Brain microvascular endothelial cell (primary cell): ENCODE measurements around the gene PSAP.

ENCODE experiments used
- DNase-seq: peaks from one replicate; pipeline ENCODE4 v3.0.0-alpha.2; 2020
- H3K27ac ChIP-seq: fragments of 250-450 bp; sonication (Bioruptor Pico); 2 replicates; pipeline ENCODE4 v1.5.1; 2020; ENCODE audit warnings: mild to moderate bottlenecking, moderate library complexity
- H3K27me3 ChIP-seq: fragments of 250-450 bp; sonication (Bioruptor Pico); replicated peaks from 2 replicates; pipeline ENCODE4 v1.5.1; 2020; ENCODE audit warnings: mild to moderate bottlenecking
- H3K36me3 ChIP-seq: fragments of 250-450 bp; sonication (Bioruptor Pico); replicated peaks from 2 replicates; pipeline ENCODE4 v1.5.1; 2020; ENCODE audit warnings: mild to moderate bottlenecking
- H3K4me3 ChIP-seq: 2 replicates; pipeline ENCODE4 v1.5.1; 2011; ENCODE audit warnings: low read depth, mild to moderate bottlenecking, control low read depth, low read length, moderate library complexity
- CTCF ChIP-seq: IDR thresholded peaks from 2 replicates; pipeline ENCODE4 v1.5.1; 2011; ENCODE audit warnings: low read depth, mild to moderate bottlenecking, moderate library complexity, low read length, control low read depth, inconsistent platforms; ENCODE audit errors: missing control alignments
- in situ Hi-C: cut with HindIII; loops from 2 replicates; pipeline ENCODE4 v1.10.0; 2017; ENCODE audit warnings: low sequenced_read_pairs, low pct_ligation_motif_present

The PSAP gene

GRCh38 chr10:71844084-71844483, 7.0 kb downstream of the PSAP start:
- H3K27me3 ChIP-seq, result no peaks in the 10 kb centered on the region
- no peaks in the 10 kb centered on the region for H3K36me3 ChIP-seq
- H3K27ac ChIP-seq, result no peak overlapping the region
- DNase-seq, result no peak
- in situ Hi-C loops, result no loop called here
- TF ChIP-seq CTCF, result no peak
- no peak overlapping the region for H3K4me3 ChIP-seq

- Histone ChIP-seq H3K4me3 (no peak overlapping the region), H3K36me3 (no peaks in the 10 kb centered on the region), H3K27me3 (no peaks in the 10 kb centered on the region), H3K27ac (no peak overlapping the region)
- in situ Hi-C loops, result no loop called here
- DNase-seq, result no peak
- TF ChIP-seq CTCF, result no peak
These were observed 8.0 kb downstream of the PSAP start for GRCh38 chr10:71842856-71843686.

- no peak for TF ChIP-seq CTCF
- Histone ChIP-seq H3K27me3 (no peaks in the 10 kb centered on the region), H3K27ac (no peak overlapping the region), H3K36me3 (no peaks in the 10 kb centered on the region), H3K4me3 (no peak overlapping the region)
- in situ Hi-C loops, result no loop called here
- no peak for DNase-seq
These were observed 8.6 kb downstream of the PSAP start for GRCh38 chr10:71842422-71842821.

- no peak for TF ChIP-seq CTCF
- Histone ChIP-seq H3K27me3 (no peaks in the 10 kb centered on the region), H3K27ac (no peak overlapping the region), H3K4me3 (no peak overlapping the region), H3K36me3 (no peaks in the 10 kb centered on the region)
- DNase-seq, result no peak
- in situ Hi-C loops, result no loop called here
These were observed 10.1 kb downstream of the PSAP start for GRCh38 chr10:71840958-71841335.

- no peaks in the 10 kb centered on the region for H3K36me3 ChIP-seq
- no peak overlapping the region for H3K4me3 ChIP-seq
- in situ Hi-C loops, result no loop called here
- H3K27ac ChIP-seq, result peak overlapping the region; percentile 20
- no peak for TF ChIP-seq CTCF
- H3K27me3 ChIP-seq, result no peaks in the 10 kb centered on the region
- peak; percentile 97 for DNase-seq
These were observed 10.7 kb downstream of the PSAP start for GRCh38 chr10:71840177-71840957.
